ENCODE measurements around the gene AVPR1B.
"Not testable (repeated sequence)": the region's sequence is repeated elsewhere in the genome, so short reads cannot be mapped to it uniquely, and the experiment has no call there.

AVPR1B gene

DNA sequence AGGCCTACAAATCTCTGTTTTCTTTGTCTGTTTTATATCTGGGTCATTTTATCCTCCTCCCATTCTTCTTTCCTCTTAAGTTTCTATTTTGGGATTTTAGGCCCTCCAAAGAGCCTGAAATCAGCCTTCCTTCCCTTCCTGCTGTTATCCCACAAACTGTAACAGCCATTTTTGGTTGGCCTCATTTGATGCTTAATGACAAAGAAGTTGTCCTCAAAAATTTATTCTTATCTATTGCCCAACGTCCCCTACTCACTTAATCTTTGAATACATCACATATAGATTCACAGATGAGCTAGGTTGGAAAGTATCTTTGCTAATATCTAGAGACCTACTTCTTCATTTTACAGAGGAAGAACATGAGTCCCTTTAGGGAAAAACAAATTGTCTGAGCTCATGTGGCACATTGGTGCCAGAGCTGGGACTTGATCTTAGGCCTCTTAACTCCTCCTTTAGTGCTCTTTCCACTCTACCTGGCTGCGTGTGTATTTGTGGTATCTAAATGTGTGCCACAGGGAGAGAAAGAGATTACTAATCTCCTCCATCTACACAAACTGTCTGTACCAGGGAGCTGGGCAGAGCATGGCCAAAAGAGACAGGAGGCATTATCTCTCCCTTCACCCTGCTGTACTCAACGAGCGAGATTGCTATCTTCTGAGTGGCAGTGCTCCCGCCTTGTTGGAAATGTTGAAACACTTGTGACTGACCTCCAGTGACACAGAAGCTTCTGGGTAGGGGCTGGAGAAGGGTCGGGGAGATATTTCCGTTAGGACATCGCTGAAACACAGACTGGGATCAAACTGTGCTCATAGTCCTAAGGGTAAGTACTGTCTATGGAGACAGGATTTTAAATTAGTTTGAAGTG, 34.1 kb downstream of the AVPR1B start:
- no peak for DNase-seq (ENCODE audit: low read depth in 2 of 2)

DNA sequence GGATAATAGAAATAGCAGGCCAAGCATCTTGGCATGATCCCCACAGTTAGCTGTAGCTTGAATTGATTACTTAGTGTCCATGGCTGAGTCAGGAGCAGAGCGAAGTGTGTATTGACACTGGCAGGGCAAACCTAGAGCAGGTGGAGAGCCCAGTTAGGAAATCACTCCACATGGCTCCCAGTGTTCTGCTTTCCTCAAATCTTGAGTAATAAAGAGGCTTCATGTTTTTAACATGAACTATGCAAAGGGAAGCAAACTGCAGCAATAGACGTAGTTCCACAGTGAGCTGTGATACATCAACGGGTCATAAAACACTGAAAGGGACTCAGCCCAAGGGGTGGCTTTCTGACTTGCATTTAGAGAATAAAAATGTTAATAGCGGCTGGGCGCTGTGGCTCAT, 35.3 kb downstream of the AVPR1B start:
- no peak for DNase-seq (ENCODE audit: low read depth in 2 of 2)

DNA sequence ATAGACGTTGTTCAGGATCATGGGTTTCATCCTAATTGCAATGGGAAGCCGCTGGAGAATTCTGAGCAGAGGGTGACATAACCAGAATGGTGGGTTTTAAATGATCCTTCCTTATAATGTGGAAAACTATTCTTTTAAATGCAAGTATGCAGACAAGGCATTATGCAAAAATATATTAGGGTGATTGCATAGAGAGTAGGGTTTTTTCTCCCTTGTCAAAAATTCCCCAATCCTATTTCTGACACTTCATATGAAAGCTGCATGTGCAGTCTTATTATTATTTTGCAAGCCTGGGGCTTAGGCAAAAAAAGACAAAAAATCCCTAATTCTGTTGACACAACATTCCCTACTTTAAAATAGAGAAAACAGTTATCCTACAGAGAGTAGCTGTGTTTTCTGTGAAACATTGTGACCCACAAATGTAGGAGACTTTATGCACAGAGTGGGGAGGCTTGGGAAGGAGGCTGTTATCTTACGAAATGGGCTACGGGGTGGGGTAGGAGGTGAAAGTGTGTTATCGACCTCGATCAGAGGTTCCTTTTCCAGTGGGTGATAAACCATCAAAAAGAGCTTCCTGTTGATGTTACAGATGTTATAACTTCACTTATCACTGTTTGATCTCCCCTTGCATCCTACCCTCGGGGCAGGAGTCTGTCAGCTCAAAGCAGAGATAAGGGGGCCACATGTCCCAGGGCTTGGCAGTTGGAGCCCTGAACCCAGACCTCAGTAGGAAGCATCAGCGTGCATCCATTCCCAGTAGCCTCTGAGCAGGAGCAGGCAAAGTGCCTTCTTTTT, 37.0 kb downstream of the AVPR1B start:
- DNase-seq (ENCODE audit: low read depth in 2 of 2): no peak

DNA sequence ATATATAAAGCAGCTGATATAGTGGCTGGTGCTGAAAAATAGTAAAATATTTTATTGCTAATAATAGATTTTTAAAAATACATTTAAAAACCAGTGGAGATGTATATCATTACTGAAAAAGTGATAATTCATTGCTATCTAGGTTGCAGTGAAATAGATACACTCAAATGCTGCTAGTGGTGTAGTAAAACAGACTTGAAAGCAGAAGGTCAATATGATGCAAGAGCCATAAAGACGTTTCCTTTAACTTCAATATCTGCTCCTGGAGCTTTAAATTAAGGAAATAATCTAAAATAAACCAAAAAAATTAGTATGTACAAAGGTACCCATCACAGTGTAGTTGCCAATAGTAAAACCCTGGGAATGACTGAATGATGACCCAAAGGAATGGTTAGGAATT, 38.1 kb downstream of the AVPR1B start:
- DNase-seq (ENCODE audit: low read depth in 2 of 2): no peak

DNA sequence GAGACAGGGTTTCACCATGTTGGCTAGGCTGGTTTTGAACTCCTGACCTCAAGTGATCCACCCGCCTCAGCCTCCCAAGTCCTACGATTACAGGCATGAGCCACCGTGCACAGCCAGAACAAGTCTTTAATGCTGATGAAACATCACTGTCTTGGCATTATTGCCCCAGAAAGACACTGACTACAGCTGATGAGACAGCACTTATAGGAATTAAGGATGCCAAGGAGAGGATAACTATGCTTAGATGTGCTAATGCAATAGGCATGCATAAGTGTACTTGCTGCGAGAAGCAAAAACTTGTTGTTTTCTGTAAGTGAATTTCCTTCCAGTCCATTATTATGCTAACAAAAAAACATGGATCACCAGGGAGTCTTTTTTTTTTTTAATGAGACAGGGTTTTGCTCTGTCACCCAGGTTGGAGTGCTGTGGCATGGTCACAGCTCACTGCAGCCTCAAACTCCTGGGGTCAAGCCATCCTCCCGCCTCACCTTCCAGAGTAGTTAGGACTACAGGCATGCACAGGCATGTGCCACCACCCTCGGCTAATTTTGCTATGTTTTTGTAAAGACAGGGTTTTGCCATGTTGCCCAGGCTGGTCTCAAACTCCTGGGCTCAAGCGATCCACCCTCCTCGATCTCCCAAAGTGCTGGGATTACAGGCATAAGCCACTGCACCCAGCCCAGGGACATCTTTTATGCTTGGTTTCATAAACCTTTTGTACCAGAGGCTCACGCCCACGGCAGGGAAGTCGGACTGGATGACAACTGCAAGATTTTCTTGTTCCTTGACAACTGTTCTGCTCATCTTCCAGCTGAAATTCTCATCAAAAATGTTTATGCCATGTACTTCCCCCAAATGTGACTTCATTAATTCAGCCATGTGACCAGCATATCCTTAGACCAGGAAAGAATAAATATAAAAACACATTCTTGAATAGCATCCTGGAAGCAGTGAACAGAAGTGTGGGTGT, 41.1 kb downstream of the AVPR1B start:
- DNase-seq (ENCODE audit: low read depth in 2 of 2): no peak

DNA sequence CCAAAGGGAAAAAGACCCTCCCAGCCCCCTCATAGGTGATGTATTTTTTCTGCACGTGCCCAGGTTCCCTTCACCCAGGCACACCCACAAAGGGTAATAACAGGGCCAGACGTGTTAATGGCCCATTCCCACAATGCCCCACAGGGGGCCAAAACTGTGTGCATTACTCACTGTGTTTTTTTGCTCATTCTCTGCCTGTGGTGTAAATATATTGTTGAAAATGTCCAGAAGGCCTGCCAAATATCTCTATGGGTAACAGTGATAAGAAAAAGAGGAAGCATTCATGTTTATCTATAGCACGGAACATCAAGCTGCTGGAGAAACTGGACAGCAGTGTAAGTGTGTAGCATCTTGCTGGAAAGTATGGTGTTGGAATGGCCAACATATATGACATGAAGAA, 42.3 kb downstream of the AVPR1B start:
- no peak for DNase-seq (ENCODE audit: low read depth in 2 of 2)

DNA sequence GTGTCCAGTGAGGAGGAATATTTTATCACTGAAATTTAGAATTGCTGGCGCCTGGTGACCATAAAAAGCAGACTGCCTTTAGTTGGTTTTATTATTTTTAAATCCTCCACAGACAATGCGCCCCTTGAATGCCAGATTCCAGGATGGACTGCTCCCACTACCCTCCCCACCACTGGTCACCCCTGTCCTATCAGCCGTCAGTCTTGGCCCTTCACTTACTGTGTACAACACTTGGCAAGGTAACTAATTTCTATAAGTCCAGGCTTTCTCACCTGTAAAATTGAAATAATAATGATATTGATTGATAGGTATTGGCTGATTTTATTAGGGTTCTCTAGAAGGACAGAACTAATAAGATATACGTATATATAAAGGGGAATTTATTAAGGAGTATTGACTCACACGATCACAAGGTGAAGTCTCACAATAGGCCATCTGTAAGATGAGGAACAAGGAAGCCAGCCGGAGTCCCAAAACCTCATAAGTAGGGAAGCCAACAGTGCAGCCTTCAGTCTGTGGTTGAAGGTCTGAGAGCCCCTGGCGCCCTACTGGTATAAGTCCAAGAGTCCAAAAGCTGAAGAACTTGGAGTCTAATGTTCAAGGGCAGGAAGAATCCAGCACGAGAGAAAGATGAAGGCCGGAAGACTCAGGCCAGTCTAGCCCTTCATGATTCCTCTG, 46.4 kb downstream of the AVPR1B start:
- DNase-seq (ENCODE audit: low read depth in 2 of 2): no peak

DNA sequence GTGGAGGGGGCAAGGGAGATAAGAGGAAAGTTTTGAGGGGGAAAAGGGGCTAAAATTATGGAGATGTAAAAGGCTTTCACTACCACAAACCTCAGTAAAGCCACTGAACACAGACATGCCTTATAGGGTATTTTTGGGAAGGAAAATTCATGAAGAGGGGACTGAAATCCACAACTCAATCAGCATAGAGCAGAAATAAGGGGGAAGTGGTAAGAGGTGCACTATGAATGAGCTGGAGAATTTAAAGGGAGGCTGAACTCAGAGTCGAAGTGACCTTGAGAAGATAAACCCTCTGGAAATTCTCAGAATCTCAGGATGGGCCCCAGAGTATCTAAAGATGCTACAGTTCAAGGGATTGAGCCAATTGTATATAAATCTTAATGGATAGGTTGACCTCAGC, 48.9 kb downstream of the AVPR1B start:
- no peak for DNase-seq (ENCODE audit: low read depth in 2 of 2)

DNA sequence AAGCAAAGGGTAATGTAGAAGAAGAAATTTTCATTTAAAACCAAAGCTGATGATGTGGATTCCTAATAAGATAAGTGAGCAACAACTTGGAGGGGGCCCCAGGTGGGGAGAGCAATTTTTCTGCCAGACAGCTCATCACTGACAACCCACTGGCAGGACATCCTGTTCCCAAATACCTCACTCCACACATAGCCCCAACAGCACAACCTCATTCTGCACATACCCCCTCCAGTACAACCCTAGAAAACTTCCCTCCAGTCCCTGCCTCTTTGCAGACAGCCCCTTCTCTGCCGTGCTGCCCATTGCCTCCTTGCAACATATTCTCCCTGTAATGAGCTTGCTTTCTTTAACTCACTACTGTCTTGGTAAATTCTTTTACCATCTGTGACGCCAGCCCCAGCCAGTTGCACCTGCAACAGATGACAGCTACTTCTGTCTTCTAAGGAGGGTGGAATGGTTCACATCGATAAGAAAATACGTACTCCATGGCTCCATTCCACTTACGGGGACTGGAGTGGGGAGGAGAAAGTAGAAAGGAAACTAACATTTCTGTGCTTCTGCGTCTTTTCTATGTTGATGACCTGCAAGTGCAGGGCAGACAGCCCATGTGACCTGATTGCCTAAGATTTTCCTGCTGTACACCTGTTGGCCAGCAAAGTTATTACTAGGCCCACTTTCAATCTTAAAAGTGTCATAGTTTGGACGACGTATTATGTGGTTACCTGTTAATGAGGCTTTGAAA, 49.5 kb downstream of the AVPR1B start:
- no peak for DNase-seq (ENCODE audit: low read depth in 2 of 2)

DNA sequence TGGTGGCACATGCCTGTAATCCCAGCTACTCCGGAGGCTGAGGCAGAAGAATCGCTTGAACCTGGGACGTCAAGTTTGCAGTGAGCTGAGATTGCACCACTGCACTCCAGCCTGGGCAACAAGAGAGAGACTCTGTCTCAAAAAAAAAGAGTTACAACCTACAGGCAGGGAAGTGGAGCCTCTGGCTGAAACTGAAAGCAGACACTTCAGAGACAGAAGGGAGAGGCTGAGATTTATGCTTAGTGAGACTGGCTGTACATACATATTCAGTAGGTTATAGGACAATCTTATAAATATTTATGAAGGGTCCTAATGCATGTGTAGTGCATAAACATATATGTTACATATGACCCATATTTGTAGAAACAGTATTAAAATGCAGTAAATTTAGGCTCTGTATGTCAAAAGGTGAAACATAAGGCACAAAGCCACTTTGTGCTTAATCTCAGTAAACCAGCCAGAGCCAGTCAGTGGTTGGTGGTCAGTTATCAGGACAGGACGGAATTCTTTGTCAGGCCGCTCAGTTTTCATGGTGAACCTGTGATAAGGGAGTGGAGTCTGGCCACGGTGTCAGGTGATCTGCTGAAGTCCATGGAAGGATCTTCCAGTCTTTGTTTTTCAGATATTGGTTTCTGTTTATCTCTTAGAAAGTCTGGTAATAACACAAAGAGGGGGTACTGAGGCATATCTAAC, 50.6 kb downstream of the AVPR1B start:
- DNase-seq (ENCODE audit: low read depth in 2 of 2): no peak

DNA sequence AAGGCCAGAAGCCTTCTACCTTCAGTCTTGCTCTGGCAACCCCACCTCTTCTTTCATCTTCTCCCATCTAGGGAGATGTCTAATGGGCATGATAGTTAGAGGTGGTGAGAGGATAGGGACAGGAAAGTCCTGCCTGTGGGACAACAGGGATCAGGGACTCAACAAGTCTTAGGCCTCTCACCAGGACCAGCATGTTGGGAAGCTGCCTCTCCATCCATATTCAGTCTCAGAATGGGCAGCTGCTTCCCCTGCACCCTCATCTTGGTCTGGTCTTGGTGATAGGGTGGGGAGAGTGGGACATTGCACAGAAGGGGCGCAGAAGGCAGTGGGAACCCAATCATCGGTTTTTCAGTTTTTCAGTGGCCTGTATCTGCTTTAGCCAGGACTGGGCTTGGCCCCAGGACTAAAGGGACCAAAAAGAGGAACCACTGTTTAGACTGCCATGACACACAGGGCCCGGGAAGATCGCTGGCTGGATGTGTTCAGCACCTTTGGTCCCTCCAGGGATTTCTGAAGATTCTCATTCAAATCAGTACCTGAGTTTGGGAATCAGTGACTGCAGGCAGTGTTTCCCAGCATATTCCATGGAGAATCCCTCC, 51.5 kb downstream of the AVPR1B start:
- no peak for DNase-seq (ENCODE audit: low read depth in 2 of 2)

DNA sequence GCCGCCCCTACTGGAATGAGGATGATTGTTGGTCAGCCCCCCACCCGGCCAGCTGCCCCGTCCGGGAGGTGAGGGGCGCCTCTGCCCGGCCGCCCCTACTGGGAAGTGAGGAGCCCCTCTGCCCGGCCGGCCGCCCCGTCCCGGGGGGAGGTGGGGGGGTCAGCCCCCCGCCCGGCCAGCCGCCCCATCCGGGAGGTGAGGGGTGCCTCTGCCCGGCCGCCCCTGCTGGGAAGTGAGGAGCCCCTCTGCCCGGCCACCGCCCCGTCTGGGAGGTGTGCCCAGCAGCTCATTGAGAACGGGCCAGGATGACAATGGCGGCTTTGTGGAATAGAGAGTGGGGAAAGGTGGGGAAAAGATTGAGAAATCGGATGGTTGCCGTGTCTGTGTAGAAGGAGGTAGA, 52.7 kb downstream of the AVPR1B start:
- DNase-seq (ENCODE audit: low read depth in 2 of 2): not testable (repeated sequence)

DNA sequence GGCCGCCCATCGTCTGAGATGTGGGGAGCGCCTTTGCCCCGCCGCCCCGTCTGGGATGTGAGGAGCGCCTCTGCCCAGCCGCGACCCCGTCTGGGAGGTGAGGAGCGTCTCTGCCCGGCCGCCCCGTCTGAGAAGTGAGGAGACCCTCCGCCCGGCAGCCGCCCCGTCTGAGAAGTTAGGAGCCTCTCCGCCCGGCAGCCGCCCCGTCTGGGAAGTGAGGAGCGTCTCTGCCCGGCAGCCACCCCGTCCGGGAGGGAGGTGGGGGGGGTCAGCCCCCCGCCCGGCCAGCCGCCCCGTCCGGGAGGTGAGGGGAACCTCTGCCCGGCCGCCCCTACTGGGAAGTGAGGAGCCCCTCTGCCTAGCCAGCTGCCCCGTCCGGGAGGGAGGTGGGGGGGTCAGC, 53.2 kb downstream of the AVPR1B start:
- DNase-seq (ENCODE audit: low read depth in 2 of 2): not testable (repeated sequence)

DNA sequence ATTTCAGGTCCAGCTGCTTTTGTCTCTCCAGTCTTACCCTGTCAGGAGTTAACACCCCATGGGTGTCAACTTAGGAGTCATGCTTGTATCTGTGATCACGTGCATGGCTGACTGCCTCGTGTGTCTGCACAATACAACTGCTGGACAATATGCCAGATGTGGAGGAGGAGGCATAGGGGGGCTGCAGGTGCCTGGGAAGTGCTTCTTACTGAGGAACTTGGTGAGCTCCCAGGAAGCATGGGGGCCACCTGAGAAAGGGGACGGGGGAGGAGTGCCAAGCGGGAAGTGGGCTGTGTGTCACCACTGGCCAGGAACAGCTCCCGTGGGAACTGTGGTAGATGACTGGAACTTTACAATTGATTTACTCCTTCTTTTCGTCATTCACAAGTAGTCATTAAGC, 54.7 kb downstream of the AVPR1B start:
- no peak for DNase-seq (ENCODE audit: low read depth in 2 of 2)

DNA sequence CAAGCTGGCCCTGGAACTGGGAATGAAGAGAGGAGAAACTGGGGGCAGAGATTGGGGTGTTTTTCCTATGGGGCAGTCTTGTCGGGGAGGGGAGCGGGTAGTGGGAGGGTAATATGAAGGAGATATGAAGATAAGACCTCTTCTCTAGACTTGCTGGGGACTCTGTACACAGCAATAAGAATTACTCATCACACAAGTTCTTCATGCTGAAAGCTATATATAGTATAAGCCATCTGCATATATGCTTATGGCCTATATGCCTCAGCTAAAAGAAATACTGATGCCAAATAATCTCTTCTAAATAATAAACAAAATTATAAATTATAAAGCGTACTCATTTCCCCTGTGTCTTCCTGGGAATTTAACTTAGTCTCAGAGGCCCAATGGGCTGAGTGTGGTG, 56.3 kb downstream of the AVPR1B start:
- DNase-seq (ENCODE audit: low read depth in 2 of 2): no peak
